Mesothelial cell of epicardium (in vitro differentiated cells): Measurements from ENCODE around the gene ZFAND3. TPM values are rescaled to one million over a fixed set of nuclear protein-coding genes. Genes with fewer than 3 reads are reported as not detected.

Experiments
- DNase-seq, 2 experiments: peaks; one replicate each; pipeline ENCODE4 v3.0.0; 2021; ENCODE audit warnings: low spot score in 2 of 2; ENCODE audit not compliant: unreplicated experiment in 2 of 2
- H3K27ac Mint-ChIP-seq: 2 replicates; pipeline ENCODE4 v1.8.0; 2021; ENCODE audit warnings: mixed read lengths
- H3K27me3 Mint-ChIP-seq: 2 replicates; pipeline ENCODE4 v1.8.0; 2021; ENCODE audit warnings: low read depth, mixed read lengths
- H3K36me3 Mint-ChIP-seq: 2 replicates; pipeline ENCODE4 v1.8.0; 2021; ENCODE audit warnings: mixed read lengths
- H3K4me1 Mint-ChIP-seq: 2 replicates; pipeline ENCODE4 v1.8.0; 2021; ENCODE audit warnings: mixed read lengths
- H3K4me3 Mint-ChIP-seq: 2 replicates; pipeline ENCODE4 v1.8.0; 2021; ENCODE audit warnings: mild to moderate bottlenecking, moderate library complexity, mixed read lengths
- H3K9me3 Mint-ChIP-seq: 2 replicates; pipeline ENCODE4 v1.8.0; 2021; ENCODE audit warnings: mixed read lengths
- CTCF ChIP-seq: fragments of 200-600 bp; sonication (generic); IDR thresholded peaks from one replicate; pipeline ENCODE4 v1.5.0; 2021; ENCODE audit warnings: antibody characterized with exemption; ENCODE audit not compliant: unreplicated experiment
- total RNA-seq: library from RNA; stranded (reverse); gene quantifications from 3 replicates; pipeline ENCODE4 v1.2.1, GENCODE V29; 2021

ZFAND3 gene
- total RNA-seq, 1 donor from 2014 or later = 81.2 TPM

- Mint-ChIP-seq H3K27ac (no peak overlapping the region), H3K36me3 (peaks cover 7% of the 10 kb centered on the region), H3K27me3 (no peaks in the 10 kb centered on the region), H3K9me3 (no peaks in the 10 kb centered on the region), H3K4me1 (peaks cover 24% of the 10 kb centered on the region), H3K4me3 (no peak overlapping the region)
- no peak for TF ChIP-seq CTCF
- no peak for DNase-seq
Observed at GRCh38 chr6:38174315-38174714, 354.8 kb downstream of the ZFAND3 start.

- Mint-ChIP-seq H3K27ac (no peak overlapping the region), H3K4me1 (peaks cover 21% of the 10 kb centered on the region), H3K4me3 (no peak overlapping the region)
Observed at GRCh38 chr6:38174806-38175495, 355.4 kb downstream of the ZFAND3 start.

GRCh38 chr6:38175786-38176185 is 356.3 kb downstream of the ZFAND3 start:
- no peak for TF ChIP-seq CTCF
- no peak for DNase-seq
- no peaks in the 10 kb centered on the region for H3K9me3 Mint-ChIP-seq
- no peak overlapping the region for H3K27ac Mint-ChIP-seq
- H3K36me3 Mint-ChIP-seq = peaks cover 7% of the 10 kb centered on the region
- no peak overlapping the region for H3K4me3 Mint-ChIP-seq
- peaks cover 15% of the 10 kb centered on the region for H3K4me1 Mint-ChIP-seq
- no peaks in the 10 kb centered on the region for H3K27me3 Mint-ChIP-seq

More at GRCh38 chr6:38174806-38175495, 355.4 kb downstream of the ZFAND3 start:
- TF ChIP-seq CTCF = no peak
- no peak for DNase-seq
- peaks cover 7% of the 10 kb centered on the region for H3K36me3 Mint-ChIP-seq
- no peaks in the 10 kb centered on the region for H3K27me3 Mint-ChIP-seq
- H3K9me3 Mint-ChIP-seq = no peaks in the 10 kb centered on the region

- H3K4me3 Mint-ChIP-seq = peak overlapping the region; percentile 24
- peaks cover 15% of the 10 kb centered on the region for H3K4me1 Mint-ChIP-seq
- TF ChIP-seq CTCF = no peak
Observed at GRCh38 chr6:38176797-38177751, 357.5 kb downstream of the ZFAND3 start.

GRCh38 chr6:38177882-38178583 is 358.5 kb downstream of the ZFAND3 start:
- no peak overlapping the region for H3K27ac Mint-ChIP-seq
- peaks cover 15% of the 10 kb centered on the region for H3K4me1 Mint-ChIP-seq
- peaks cover 7% of the 10 kb centered on the region for H3K36me3 Mint-ChIP-seq
- H3K27me3 Mint-ChIP-seq = no peaks in the 10 kb centered on the region
- no peak for TF ChIP-seq CTCF
- no peak overlapping the region for H3K4me3 Mint-ChIP-seq
- no peaks in the 10 kb centered on the region for H3K9me3 Mint-ChIP-seq
- DNase-seq = no peak

More at GRCh38 chr6:38176797-38177751, 357.5 kb downstream of the ZFAND3 start:
- Mint-ChIP-seq H3K27ac (peak overlapping the region; percentile 32), H3K9me3 (no peaks in the 10 kb centered on the region), H3K27me3 (no peaks in the 10 kb centered on the region), H3K36me3 (peaks cover 7% of the 10 kb centered on the region)
- no peak for DNase-seq
